HFF-Myc (cell line): ENCODE data around the gene TEAD1.

ENCODE experiments used
- DNase-seq: peaks from one replicate; pipeline ENCODE4 v3.0.0-alpha.2; 2011; ENCODE audit warnings: low read depth; ENCODE audit errors: extremely low read depth
- H3K4me3 ChIP-seq: replicated peaks from 2 replicates; pipeline ENCODE4 v1.5.1; 2011; ENCODE audit warnings: low read depth, mild to moderate bottlenecking, control low read depth, low read length
- CTCF ChIP-seq: IDR thresholded peaks from 2 replicates; pipeline ENCODE4 v1.5.1; 2012; ENCODE audit warnings: mild to moderate bottlenecking, low read depth, low read length, control low read depth; ENCODE audit errors: missing control alignments

The TEAD1 gene

GRCh38 chr11:12893787-12894672 lies 219.8 kb downstream of the TEAD1 start:
- peak; percentile 25 for DNase-seq
- TF ChIP-seq CTCF = peak; percentile 81
- H3K4me3 ChIP-seq = no peak overlapping the region

- DNase-seq = no peak
- no peak for TF ChIP-seq CTCF
- no peak overlapping the region for H3K4me3 ChIP-seq
Observed at GRCh38 chr11:12897390-12897789, 223.2 kb downstream of the TEAD1 start.

- no peak overlapping the region for H3K4me3 ChIP-seq
- TF ChIP-seq CTCF = no peak
Observed at GRCh38 chr11:12897867-12898266, 223.6 kb downstream of the TEAD1 start.

GRCh38 chr11:12900496-12900895 lies 226.3 kb downstream of the TEAD1 start:
- no peak overlapping the region for H3K4me3 ChIP-seq
- no peak for TF ChIP-seq CTCF
- peak; percentile 64 for DNase-seq

More at GRCh38 chr11:12897867-12898266, 223.6 kb downstream of the TEAD1 start:
- no peak for DNase-seq

GRCh38 chr11:12901272-12901671 lies 227.1 kb downstream of the TEAD1 start:
- DNase-seq = no peak
- no peak overlapping the region for H3K4me3 ChIP-seq
- no peak for TF ChIP-seq CTCF

- no peak for TF ChIP-seq CTCF
- no peak overlapping the region for H3K4me3 ChIP-seq
- DNase-seq = no peak
Observed at GRCh38 chr11:12901874-12902481, 227.8 kb downstream of the TEAD1 start.
